Measurements from ENCODE around the gene ADGRB2.

GRCh38 chr1:31732343-31732742 is 31.8 kb downstream of the ADGRB2 start:
- TF ChIP-seq EZH2 (IDR thresholded peaks at IDR 0.05) (no peak), CTCF (IDR thresholded peaks at IDR 0.05) (no peak)
